Endothelial cell of umbilical vein (primary cell): Measurements from ENCODE around the gene ARSK. TPM values are rescaled to one million over a fixed set of nuclear protein-coding genes. Genes with fewer than 3 reads are reported as not detected.

Source experiments
- BruUV-seq: library from RNA; stranded (reverse); fragments of 400-500 nt; replicated peaks from 2 replicates; lab custom pipeline; 2021; lab: Mats Ljungman, UMichigan
- CTCF ChIA-PET: fragments of 300-600, 350-600 bp; sonication (Branson Sonifier 250); formaldehyde crosslinking; loops from one replicate; lab custom pipeline; 2021; ENCODE audit warnings: antibody characterized with exemption, inconsistent platforms; lab: Charles Lee
- POLR2A ChIA-PET: fragments of 300-600, 350-600 bp; sonication (Branson Sonifier 250); formaldehyde crosslinking; loops from one replicate; lab custom pipeline; 2021; ENCODE audit warnings: antibody characterized with exemption, inconsistent platforms; lab: Charles Lee
- DNase-seq: peaks from one replicate; pipeline ENCODE4 v3.0.0-alpha.2; 2011; ENCODE audit warnings: low read depth, low spot score
- FAIRE-seq: peaks from 2 replicates; lab custom pipeline; 2011; peaks lifted over from hg19 to GRCh38; lab: Jason Lieb, UNC
- H2AFZ ChIP-seq: 2 replicates; pipeline ENCODE4 v1.6.0; 2012; ENCODE audit warnings: low read depth, low read length, control low read depth, inconsistent platforms
- H3K27ac ChIP-seq: 2 replicates; pipeline ENCODE4 v1.5.1; 2011; ENCODE audit warnings: low read depth, mild to moderate bottlenecking, control low read depth, low read length, moderate library complexity; ENCODE audit not compliant: insufficient read depth
- H3K27me3 ChIP-seq, 2 experiments: 2 replicates each; pipeline versions ENCODE4 v1.6.0 to v1.6.1; 2011; ENCODE audit warnings: low read length in 2 of 2, mixed read lengths in 1 of 2; ENCODE audit not compliant: control insufficient read depth in 2 of 2, insufficient read depth in 2 of 2
- H3K36me3 ChIP-seq, 2 experiments: 2 replicates in 1 of 2; 3 replicates in 1 of 2; pipeline ENCODE4 v1.5.1; 2011; ENCODE audit warnings: low read length in 2 of 2, mild to moderate bottlenecking in 1 of 2, moderate library complexity in 1 of 2; ENCODE audit not compliant: control insufficient read depth in 2 of 2, insufficient read depth in 2 of 2; ENCODE audit errors: extremely low read depth in 1 of 2
- H3K4me1 ChIP-seq: 3 replicates; pipeline ENCODE4 v1.5.1; 2011; ENCODE audit warnings: mild to moderate bottlenecking, low read length; ENCODE audit not compliant: control insufficient read depth, insufficient read depth; ENCODE audit errors: extremely low read depth
- H3K4me2 ChIP-seq: 2 replicates; pipeline ENCODE4 v1.6.1; 2011; ENCODE audit warnings: low read length, control low read depth, mixed read lengths; ENCODE audit not compliant: insufficient read depth
- H3K4me3 ChIP-seq, 3 experiments: fragments of 200-600 bp in 1 of 3; sonication (generic), shearing (Covaris generic) in 1 of 3; replicated peaks in 1 of 3; 2 replicates each; pipeline ENCODE4 v1.5.1; 2011 to 2016; ENCODE audit warnings: control low read depth in 3 of 3, low read length in 3 of 3, mild to moderate bottlenecking in 2 of 3, inconsistent platforms in 1 of 3, low read depth in 1 of 3, moderate library complexity in 1 of 3; ENCODE audit not compliant: insufficient read depth in 1 of 3
- H3K79me2 ChIP-seq: 2 replicates; pipeline ENCODE4 v1.6.0; 2012; ENCODE audit warnings: low read length, inconsistent platforms; ENCODE audit not compliant: control insufficient read depth, insufficient read depth
- H3K9ac ChIP-seq: replicated peaks from 2 replicates; pipeline ENCODE3; 2011; ENCODE audit warnings: low read length, control low read depth; ENCODE audit not compliant: insufficient read depth; ENCODE audit errors: extremely low read depth
- H3K9me1 ChIP-seq: replicated peaks from 3 replicates; pipeline ENCODE4 v1.6.0; 2011; ENCODE audit warnings: mild to moderate bottlenecking, low read length; ENCODE audit not compliant: control insufficient read depth, insufficient read depth; ENCODE audit errors: extremely low read depth
- H3K9me3 ChIP-seq: replicated peaks from 2 replicates; pipeline ENCODE4 v1.5.1; 2012; ENCODE audit warnings: low read length, inconsistent platforms; ENCODE audit not compliant: control insufficient read depth, insufficient read depth
- H4K20me1 ChIP-seq: replicated peaks from 2 replicates; pipeline ENCODE3; 2011; ENCODE audit warnings: mild to moderate bottlenecking, low read length; ENCODE audit not compliant: control insufficient read depth, insufficient read depth; ENCODE audit errors: extremely low read depth
- EZH2 ChIP-seq: IDR thresholded peaks from 2 replicates; pipeline ENCODE4 v1.6.1; 2012; ENCODE audit warnings: borderline replicate concordance, low read depth, mild to moderate bottlenecking, moderate library complexity, low read length, inconsistent platforms; ENCODE audit not compliant: severe bottlenecking
- FOS ChIP-seq: IDR thresholded peaks from 2 replicates; pipeline ENCODE4 v1.6.1; 2011; ENCODE audit warnings: mild to moderate bottlenecking, low read length, moderate library complexity, borderline replicate concordance; ENCODE audit not compliant: insufficient read depth
- GATA2 ChIP-seq: IDR thresholded peaks from 2 replicates; pipeline ENCODE4 v1.7.0; 2011; ENCODE audit warnings: low read depth, mild to moderate bottlenecking, moderate library complexity, mixed read lengths, low read length; ENCODE audit not compliant: insufficient read length, insufficient read depth
- JUN ChIP-seq: IDR thresholded peaks from 2 replicates; pipeline ENCODE4 v1.6.1; 2011; ENCODE audit warnings: borderline replicate concordance, low read depth; ENCODE audit not compliant: insufficient read length, insufficient read depth
- MYC ChIP-seq: IDR thresholded peaks from one replicate; pipeline ENCODE4 v1.6.1; 2011; ENCODE audit warnings: mild to moderate bottlenecking, low read depth, low read length
- POLR2A ChIP-seq: IDR thresholded peaks from 2 replicates; pipeline ENCODE4 v1.6.1; 2012; ENCODE audit warnings: low read depth, mild to moderate bottlenecking, control low read depth, low read length
- POLR2AphosphoS5 ChIP-seq: IDR thresholded peaks from 2 replicates; pipeline ENCODE4 v1.6.1; 2012; ENCODE audit warnings: low read depth, mild to moderate bottlenecking, control low read depth, low read length, moderate library complexity; ENCODE audit not compliant: insufficient read depth
- dilution Hi-C: fragments of 300-500 bp; cut with MboI; formaldehyde crosslinking; loops from one replicate; pipeline ENCODE4 v1.15.0; 2019; ENCODE audit warnings: low sequenced_read_pairs; ENCODE audit not compliant: extremely low pct_ligation_motif_present
- intact Hi-C: fragments of 100-400 bp; cut with micrococcal nuclease; formaldehyde crosslinking; loops from one replicate; pipeline ENCODE4 v1.10.0; 2022
- polyA plus RNA-seq, 4 experiments: library from polyadenylated mRNA; depleted of rRNA in 3 of 4; stranded (reverse) in 3 of 4; unstranded in 1 of 4; fragments of >200 nt; gene quantifications; 2 replicates each; pipeline versions ENCODE4 v1.2.1 to v1.2.3, GENCODE V29; 2011 to 2012; ENCODE audit warnings: missing spikeins in 1 of 4
- total RNA-seq: library from RNA; stranded (reverse); gene quantifications from 2 replicates; pipeline ENCODE4 v1.2.3, GENCODE V29; 2021
- TF ChIP-seq, protein P1 (sequence below), 2 donors: IDR thresholded peaks; 1 replicate in 1 of 2; 2 replicates in 1 of 2; pipeline ENCODE4 v1.5.1; 2011; ENCODE audit warnings: low read length in 2 of 2, mild to moderate bottlenecking in 2 of 2, moderate library complexity in 2 of 2, control low read depth in 1 of 2, inconsistent platforms in 1 of 2, low read depth in 1 of 2; ENCODE audit not compliant: insufficient read depth in 1 of 2; ENCODE audit errors: extremely low read depth in 1 of 2
- TF ChIP-seq, protein P2 (sequence below): IDR thresholded peaks from 2 replicates; pipeline ENCODE4 v1.6.1; 2011; ENCODE audit not compliant: insufficient read depth, insufficient read length

The ARSK gene
- total and polyA plus RNA-seq, 2 donors (not counting 3 experiments of a cell fraction or from before 2014, with no cell fraction given), result 3.7 to 4.9 TPM

DNA sequence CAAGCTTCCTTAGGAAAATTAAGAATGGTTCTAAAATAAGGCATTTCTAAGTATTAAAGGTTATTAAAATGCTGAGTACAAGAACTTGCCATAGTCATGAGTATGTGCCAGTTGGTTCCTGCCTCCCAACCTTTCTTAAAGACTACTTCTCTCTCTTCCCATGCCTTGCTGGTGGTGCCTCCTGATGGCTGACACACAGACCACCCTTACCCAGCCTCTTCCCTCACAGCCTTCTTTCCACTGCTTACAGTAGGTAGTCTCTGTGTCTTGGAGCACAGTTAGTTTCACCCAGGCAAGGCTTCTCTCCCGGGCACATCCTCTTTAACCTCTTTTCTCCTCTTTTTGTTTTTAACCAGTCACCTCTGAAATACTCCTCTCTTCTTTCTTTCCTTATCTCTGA lies 44.4 kb downstream of the ARSK start:
- Histone ChIP-seq H3K9me3 (no peaks in the 10 kb centered on the region), H3K4me1 (no peaks in the 10 kb centered on the region), H3K36me3 (no peaks in the 10 kb centered on the region), H3K79me2 (no peaks in the 10 kb centered on the region), H3K27me3 (no peaks in the 10 kb centered on the region), H3K9me1 (no peaks in the 10 kb centered on the region), H3K27ac (no peak overlapping the region), H3K4me3 (no peak overlapping the region), H4K20me1 (no peaks in the 10 kb centered on the region), H2AFZ (no peak overlapping the region), H3K4me2 (no peak overlapping the region), H3K9ac (no peak overlapping the region)
- dilution Hi-C loops, result no loop called here
- no TSS peak for BruUV-seq
- CTCF ChIA-PET, result interaction anchor here (1.4 kb wide), 1 partner anchor 32 kb away, joined by 3 read pairs; no protein-coding TSS in a partner anchor
- FAIRE-seq (peak; percentile 8), DNase-seq (no peak)
- no peak for TF ChIP-seq POLR2A
- no peak for TF ChIP-seq GATA2
- TF ChIP-seq JUN, result no peak
- no peak for TF ChIP-seq FOS
- no peak for TF ChIP-seq POLR2AphosphoS5
- TF ChIP-seq, protein P1, sequence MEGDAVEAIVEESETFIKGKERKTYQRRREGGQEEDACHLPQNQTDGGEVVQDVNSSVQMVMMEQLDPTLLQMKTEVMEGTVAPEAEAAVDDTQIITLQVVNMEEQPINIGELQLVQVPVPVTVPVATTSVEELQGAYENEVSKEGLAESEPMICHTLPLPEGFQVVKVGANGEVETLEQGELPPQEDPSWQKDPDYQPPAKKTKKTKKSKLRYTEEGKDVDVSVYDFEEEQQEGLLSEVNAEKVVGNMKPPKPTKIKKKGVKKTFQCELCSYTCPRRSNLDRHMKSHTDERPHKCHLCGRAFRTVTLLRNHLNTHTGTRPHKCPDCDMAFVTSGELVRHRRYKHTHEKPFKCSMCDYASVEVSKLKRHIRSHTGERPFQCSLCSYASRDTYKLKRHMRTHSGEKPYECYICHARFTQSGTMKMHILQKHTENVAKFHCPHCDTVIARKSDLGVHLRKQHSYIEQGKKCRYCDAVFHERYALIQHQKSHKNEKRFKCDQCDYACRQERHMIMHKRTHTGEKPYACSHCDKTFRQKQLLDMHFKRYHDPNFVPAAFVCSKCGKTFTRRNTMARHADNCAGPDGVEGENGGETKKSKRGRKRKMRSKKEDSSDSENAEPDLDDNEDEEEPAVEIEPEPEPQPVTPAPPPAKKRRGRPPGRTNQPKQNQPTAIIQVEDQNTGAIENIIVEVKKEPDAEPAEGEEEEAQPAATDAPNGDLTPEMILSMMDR (IDR thresholded peaks at IDR 0.05; ENCODE audit: extremely low read depth in 1 of 2, insufficient read depth in 1 of 2, low read depth in 1 of 2, low read length in 2 of 2), result no peak
- TF ChIP-seq, protein P2, sequence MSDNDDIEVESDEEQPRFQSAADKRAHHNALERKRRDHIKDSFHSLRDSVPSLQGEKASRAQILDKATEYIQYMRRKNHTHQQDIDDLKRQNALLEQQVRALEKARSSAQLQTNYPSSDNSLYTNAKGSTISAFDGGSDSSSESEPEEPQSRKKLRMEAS, result no peak
- TF ChIP-seq MYC, result no peak
- no peak for TF ChIP-seq EZH2
- POLR2A ChIA-PET, result no interaction called here
- intact Hi-C loops, result no loop called here
